CD14-positive monocyte (primary cell): ENCODE data around the gene SATB1. TPM values are rescaled to one million over a fixed set of nuclear protein-coding genes. Genes with fewer than 3 reads are reported as not detected.

Experiments
- DNase-seq, 3 donors: peaks; one replicate each; pipeline ENCODE4 v3.0.0-alpha.2; 2011 to 2022
- H2AFZ ChIP-seq: 2 replicates; pipeline ENCODE4 v1.6.0; 2012; ENCODE audit warnings: mild to moderate bottlenecking, low read depth, low read length, inconsistent platforms; ENCODE audit not compliant: insufficient read depth, poor library complexity, severe bottlenecking
- H3K27ac ChIP-seq, 2 donors: 1 replicate in 1 of 2; 2 replicates in 1 of 2; pipeline ENCODE4 v1.5.1; 2012 to 2013; ENCODE audit warnings: low read length in 2 of 2, control low read depth in 1 of 2, inconsistent platforms in 1 of 2, low read depth in 1 of 2, mild to moderate bottlenecking in 1 of 2
- H3K27me3 ChIP-seq, 2 donors: one replicate each; pipeline versions ENCODE4 v1.6.0 to v1.6.1; 2011 to 2013; ENCODE audit warnings: low read length in 2 of 2; ENCODE audit not compliant: control insufficient read depth in 2 of 2, insufficient read depth in 2 of 2
- H3K36me3 ChIP-seq, 2 donors: replicated peaks in 1 of 2; 1 replicate in 1 of 2; 2 replicates in 1 of 2; pipeline versions ENCODE4 v1.5.1 to v1.6.1; 2012 to 2013; ENCODE audit warnings: low read length in 2 of 2, control low read depth in 1 of 2, inconsistent platforms in 1 of 2, mild to moderate bottlenecking in 1 of 2; ENCODE audit not compliant: insufficient read depth in 2 of 2, control insufficient read depth in 1 of 2
- H3K4me1 ChIP-seq, 2 donors: 1 replicate in 1 of 2; 2 replicates in 1 of 2; pipeline versions ENCODE4 v1.5.1 to v1.6.1; 2012 to 2013; ENCODE audit warnings: low read length in 2 of 2, control low read depth in 1 of 2, inconsistent platforms in 1 of 2, mild to moderate bottlenecking in 1 of 2, moderate library complexity in 1 of 2; ENCODE audit not compliant: insufficient read depth in 2 of 2, control insufficient read depth in 1 of 2
- H3K4me2 ChIP-seq: replicated peaks from 2 replicates; pipeline ENCODE3; 2012; ENCODE audit warnings: low read length, moderate library complexity, mild to moderate bottlenecking; ENCODE audit not compliant: poor library complexity, severe bottlenecking; ENCODE audit errors: extremely low read depth
- H3K4me3 ChIP-seq, 3 experiments: fragments of 200-600 bp in 1 of 3; sonication (generic) in 1 of 3; replicated peaks in 1 of 3; 1 replicate in 2 of 3; 2 replicates in 1 of 3; pipeline ENCODE4 v1.5.1; 2011 to 2013; ENCODE audit warnings: low read length in 3 of 3, mild to moderate bottlenecking in 3 of 3, control low read depth in 2 of 3, low read depth in 2 of 3, inconsistent platforms in 1 of 3, moderate library complexity in 1 of 3
- H3K79me2 ChIP-seq: 2 replicates; pipeline ENCODE4 v1.6.0; 2012; ENCODE audit warnings: mild to moderate bottlenecking, control low read depth, inconsistent platforms, low read length, moderate library complexity; ENCODE audit not compliant: insufficient read depth
- H3K9ac ChIP-seq: 2 replicates; pipeline ENCODE4 v1.6.0; 2017; ENCODE audit warnings: low read length, mild to moderate bottlenecking; ENCODE audit not compliant: insufficient read depth, poor library complexity, severe bottlenecking
- H3K9me3 ChIP-seq, 2 donors: replicated peaks in 1 of 2; 1 replicate in 1 of 2; 2 replicates in 1 of 2; pipeline versions ENCODE4 v1.5.1 to v1.6.1; 2012 to 2013; ENCODE audit warnings: low read length in 2 of 2, control low read depth in 1 of 2; ENCODE audit not compliant: control insufficient read depth in 1 of 2, insufficient read depth in 1 of 2
- H4K20me1 ChIP-seq: 2 replicates; pipeline ENCODE4 v1.6.0; 2012; ENCODE audit warnings: mild to moderate bottlenecking, low read length, control low read depth, moderate library complexity; ENCODE audit not compliant: insufficient read depth
- H3K27ac Mint-ChIP-seq, 7 donors: one replicate each; pipeline ENCODE4 v1.8.0; 2020; ENCODE audit warnings: mild to moderate bottlenecking in 7 of 7, mixed read lengths in 7 of 7, moderate library complexity in 6 of 7, inconsistent platforms in 2 of 7
- H3K27me3 Mint-ChIP-seq, 3 donors: one replicate each; pipeline ENCODE4 v1.8.0; 2021 to 2022; ENCODE audit warnings: low read depth in 3 of 3, mild to moderate bottlenecking in 3 of 3, mixed read lengths in 3 of 3, moderate library complexity in 3 of 3, inconsistent platforms in 1 of 3
- H3K36me3 Mint-ChIP-seq, 2 donors: one replicate each; pipeline ENCODE4 v1.8.0; 2020; ENCODE audit warnings: mixed read lengths in 2 of 2, inconsistent platforms in 1 of 2, mild to moderate bottlenecking in 1 of 2
- H3K4me1 Mint-ChIP-seq: one replicate; pipeline ENCODE4 v1.8.0; 2020; ENCODE audit warnings: mild to moderate bottlenecking, mixed read lengths
- H3K4me3 Mint-ChIP-seq, 2 donors: one replicate each; pipeline ENCODE4 v1.8.0; 2020; ENCODE audit warnings: mild to moderate bottlenecking in 2 of 2, mixed read lengths in 2 of 2, moderate library complexity in 1 of 2
- H3K9me3 Mint-ChIP-seq, 7 donors: one replicate each; pipeline ENCODE4 v1.8.0; 2020 to 2022; ENCODE audit warnings: mixed read lengths in 7 of 7, mild to moderate bottlenecking in 6 of 7, moderate library complexity in 6 of 7, inconsistent platforms in 2 of 7
- CTCF ChIP-seq: fragments of 200-600 bp; IDR thresholded peaks from one replicate; pipeline ENCODE4 v1.8.0; 2022; ENCODE audit warnings: antibody characterized with exemption, mild to moderate bottlenecking
- WGBS: methylation state at CpG from one replicate; pipeline ENCODE4 v1.1.5; 2013; ENCODE audit warnings: missing lambda C conversion rate; ENCODE audit not compliant: insufficient coverage; 5-methylcytosine and 5-hydroxymethylcytosine counted together
- intact Hi-C, 2 donors: fragments of 100-400 bp; cut with micrococcal nuclease; formaldehyde crosslinking; loops; one replicate each; pipeline versions ENCODE4 v1.15.0 to v1.15.1; 2023
- polyA plus RNA-seq, 3 donors: library from polyadenylated mRNA; depleted of rRNA in 1 of 3; unstranded in 2 of 3; stranded (reverse) in 1 of 3; fragments of 300-500 nt in 2 of 3; fragments of >200 nt in 1 of 3; fragmentation: Illumina TruSeq in 2 of 3; gene quantifications; 1 replicate in 2 of 3; 2 replicates in 1 of 3; pipeline ENCODE4 v1.2.3, GENCODE V29; 2012 to 2021

The SATB1 gene
- polyA plus RNA-seq, 3 donors = 4.3 to 35.3 (median 6.9) TPM

- no peak for DNase-seq
- no peak overlapping the region for H3K4me3 ChIP-seq
- H3K36me3 ChIP-seq = peaks cover 37 to 54% of the 10 kb centered on the region in 2 donors
- H3K9ac ChIP-seq = no peak overlapping the region
- no peak overlapping the region for H3K27ac ChIP-seq
- H3K4me1 ChIP-seq = peaks cover 7 to 11% of the 10 kb centered on the region in 2 donors
- no peaks in the 10 kb centered on the region for H3K27me3 ChIP-seq
- Mint-ChIP-seq H3K27me3 (no peaks in the 10 kb centered on the region), H3K9me3 (no peaks in the 10 kb centered on the region), H3K27ac (no peak overlapping the region), H3K36me3 (peaks cover 45 to 46% of the 10 kb centered on the region in 2 donors), H3K4me3 (no peak overlapping the region), H3K4me1 (peaks cover 20% of the 10 kb centered on the region)
- peaks cover 40% of the 10 kb centered on the region for H3K79me2 ChIP-seq
- no peaks in the 10 kb centered on the region for H3K9me3 ChIP-seq
- WGBS = 96% methylated on average over 4 of the region's 9 CpGs
- intact Hi-C loops = no loop called here
- H4K20me1 ChIP-seq = peaks cover 6% of the 10 kb centered on the region
- no peak overlapping the region for H2AFZ ChIP-seq
- TF ChIP-seq CTCF = no peak
- no peak overlapping the region for H3K4me2 ChIP-seq
Observed at GRCh38 chr3:18420555-18420954, 4.6 kb downstream of the SATB1 start.

- Histone ChIP-seq H3K27me3 (no peaks in the 10 kb centered on the region), H3K9ac (no peak overlapping the region), H3K36me3 (peaks cover 47 to 67% of the 10 kb centered on the region in 2 donors), H3K4me2 (no peak overlapping the region), H3K27ac (no peak overlapping the region), H3K79me2 (peaks cover 34% of the 10 kb centered on the region), H4K20me1 (peaks cover 6% of the 10 kb centered on the region), H3K4me1 (peaks cover 7 to 11% of the 10 kb centered on the region in 2 donors), H3K9me3 (no peaks in the 10 kb centered on the region), H3K4me3 (no peak overlapping the region), H2AFZ (no peak overlapping the region)
- intact Hi-C loops = no loop called here
- H3K4me1 Mint-ChIP-seq = peaks cover 20% of the 10 kb centered on the region
- TF ChIP-seq CTCF = no peak
- no peak for DNase-seq
- no peaks in the 10 kb centered on the region for H3K9me3 Mint-ChIP-seq
- no peak overlapping the region for H3K27ac Mint-ChIP-seq
- no peak overlapping the region for H3K4me3 Mint-ChIP-seq
- H3K36me3 Mint-ChIP-seq = peaks cover 55 to 56% of the 10 kb centered on the region in 2 donors
- WGBS = no CpG with 5 or more reads among the region's 4 CpGs
- no peaks in the 10 kb centered on the region for H3K27me3 Mint-ChIP-seq
Observed at GRCh38 chr3:18419232-18419631, 5.9 kb downstream of the SATB1 start.
